Panc1 (cell line): ENCODE results near the gene ZNF124.
"Not testable (repeated sequence)": the region's sequence is repeated elsewhere in the genome, so short reads cannot be mapped to it uniquely, and the experiment has no call there.

Experiments
- POLR2AphosphoS5 ChIP-seq: IDR thresholded peaks from 2 replicates; pipeline ENCODE4 v1.6.1; 2012; ENCODE audit warnings: mild to moderate bottlenecking, low read depth, low read length, moderate library complexity
- TCF7L2 ChIP-seq: IDR thresholded peaks from 2 replicates; pipeline ENCODE4 v1.6.1; 2011; ENCODE audit warnings: mild to moderate bottlenecking, low read depth, low read length, inconsistent platforms
- TF ChIP-seq, protein P1 (sequence below): fragments of 450-650 bp; IDR thresholded peaks from 2 replicates; pipeline ENCODE4 v1.5.1; 2017; ENCODE audit warnings: mild to moderate bottlenecking

DNA sequence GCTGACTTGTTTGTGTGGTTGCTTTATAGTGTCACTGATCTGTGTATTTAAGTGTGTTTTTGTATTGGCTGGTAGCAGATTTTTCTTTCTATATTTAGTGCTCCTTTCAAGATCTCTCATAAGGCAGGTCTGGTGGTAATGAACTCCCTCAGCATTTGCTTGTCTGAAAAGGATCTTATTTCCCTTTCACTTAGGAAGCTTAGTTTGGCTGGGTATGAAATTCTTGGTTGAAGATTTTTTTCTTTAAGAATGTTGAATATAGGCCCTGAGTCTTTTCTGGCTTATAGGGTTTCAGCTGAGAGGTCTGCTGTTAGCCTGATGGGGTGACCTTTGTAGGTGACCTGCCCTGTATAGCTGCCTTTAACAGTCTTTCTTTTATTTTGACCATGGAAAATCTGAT is 32.3 kb downstream of the ZNF124 start:
- TF ChIP-seq, protein P1, sequence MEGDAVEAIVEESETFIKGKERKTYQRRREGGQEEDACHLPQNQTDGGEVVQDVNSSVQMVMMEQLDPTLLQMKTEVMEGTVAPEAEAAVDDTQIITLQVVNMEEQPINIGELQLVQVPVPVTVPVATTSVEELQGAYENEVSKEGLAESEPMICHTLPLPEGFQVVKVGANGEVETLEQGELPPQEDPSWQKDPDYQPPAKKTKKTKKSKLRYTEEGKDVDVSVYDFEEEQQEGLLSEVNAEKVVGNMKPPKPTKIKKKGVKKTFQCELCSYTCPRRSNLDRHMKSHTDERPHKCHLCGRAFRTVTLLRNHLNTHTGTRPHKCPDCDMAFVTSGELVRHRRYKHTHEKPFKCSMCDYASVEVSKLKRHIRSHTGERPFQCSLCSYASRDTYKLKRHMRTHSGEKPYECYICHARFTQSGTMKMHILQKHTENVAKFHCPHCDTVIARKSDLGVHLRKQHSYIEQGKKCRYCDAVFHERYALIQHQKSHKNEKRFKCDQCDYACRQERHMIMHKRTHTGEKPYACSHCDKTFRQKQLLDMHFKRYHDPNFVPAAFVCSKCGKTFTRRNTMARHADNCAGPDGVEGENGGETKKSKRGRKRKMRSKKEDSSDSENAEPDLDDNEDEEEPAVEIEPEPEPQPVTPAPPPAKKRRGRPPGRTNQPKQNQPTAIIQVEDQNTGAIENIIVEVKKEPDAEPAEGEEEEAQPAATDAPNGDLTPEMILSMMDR = not testable (repeated sequence)
- TF ChIP-seq POLR2AphosphoS5, TCF7L2: not testable (repeated sequence)
